T-helper 1 cell treated with Interleukin-12 subunit alpha and Interleukin-12 subunit beta and Interleukin-4 antibody, amounts not matched to agents 30 ng/mL and 1 ng/mL, for 36 hours (primary cell): ENCODE data around the gene ASH1L. TPM values are rescaled to one million over a fixed set of nuclear protein-coding genes. Genes with fewer than 3 reads are reported as not detected.
"Not testable (repeated sequence)": the region's sequence is repeated elsewhere in the genome, so short reads cannot be mapped to it uniquely, and the experiment has no call there.

Experiments
- intact Hi-C: fragments of 100-400 bp; cut with micrococcal nuclease; formaldehyde crosslinking; loops from one replicate; pipeline ENCODE4 v1.15.1; 2024
- total RNA-seq: library from RNA; stranded (reverse); gene quantifications from 2 replicates; pipeline ENCODE4 v1.2.3, GENCODE V29; 2022

Gene ASH1L
- total RNA-seq, 1 donor from 2014 or later = 55.2 TPM

- intact Hi-C loops = no loop called here
Measured at GRCh38 chr1:155342842-155343241, 219.8 kb downstream of the ASH1L start.

GRCh38 chr1:155339515-155340097 lies 223.0 kb downstream of the ASH1L start:
- intact Hi-C loops = loop anchor here (5.0 kb wide), 1 partner anchor 163 kb away; no protein-coding TSS in a partner anchor

- intact Hi-C loops = loop anchor here (5.0 kb wide), 1 partner anchor 167 kb away; no protein-coding TSS in a partner anchor
Measured at GRCh38 chr1:155334962-155335361, 227.6 kb downstream of the ASH1L start.

- intact Hi-C loops = no loop called here
Measured at GRCh38 chr1:155329980-155330598, 232.5 kb downstream of the ASH1L start.

GRCh38 chr1:155328856-155329255 lies 233.7 kb downstream of the ASH1L start:
- intact Hi-C loops = not testable (repeated sequence)

- intact Hi-C loops = no loop called here
Measured at GRCh38 chr1:155327981-155328380, 234.6 kb downstream of the ASH1L start.

GRCh38 chr1:155326631-155327037 lies 236.0 kb downstream of the ASH1L start:
- intact Hi-C loops = no loop called here

- intact Hi-C loops = no loop called here
Measured at GRCh38 chr1:155326020-155326526, 236.5 kb downstream of the ASH1L start.

GRCh38 chr1:155325603-155325893 lies 237.1 kb downstream of the ASH1L start:
- intact Hi-C loops = loop anchor here (2.0 kb wide), 1 partner anchor 131 kb away; no protein-coding TSS in a partner anchor

- intact Hi-C loops = loop anchor here (1.0 to 5.0 kb wide), 7 partner anchors 130 to 1012 kb away; partner anchors contain the start of genes ASH1L, CCT3, GON4L and SLC50A1
Measured at GRCh38 chr1:155324717-155325602, 237.6 kb downstream of the ASH1L start.

GRCh38 chr1:155324037-155324716 lies 238.4 kb downstream of the ASH1L start:
- intact Hi-C loops = loop anchor here (1.0 to 5.0 kb wide), 7 partner anchors 129 to 1013 kb away; partner anchors contain the start of genes ASH1L, CCT3, GON4L and SLC50A1

GRCh38 chr1:155323729-155324036 lies 238.9 kb downstream of the ASH1L start:
- intact Hi-C loops = loop anchor here (1.0 to 5.0 kb wide), 16 partner anchors 15 to 1014 kb away; partner anchors contain the start of genes ASH1L, CCT3, CLK2 and FDPS

- intact Hi-C loops = loop anchor here (1.0 to 5.0 kb wide), 13 partner anchors 15 to 1014 kb away; partner anchors contain the start of genes CCT3, CLK2, FDPS and GON4L
Measured at GRCh38 chr1:155322953-155323728, 239.5 kb downstream of the ASH1L start.

- intact Hi-C loops = loop anchor here (2.0 to 5.0 kb wide), 5 partner anchors 146 to 1015 kb away; partner anchors contain the start of genes CCT3, GON4L, SLC50A1 and SYT11
Measured at GRCh38 chr1:155322571-155322952, 240.0 kb downstream of the ASH1L start.

GRCh38 chr1:155321639-155322503 lies 240.7 kb downstream of the ASH1L start:
- intact Hi-C loops = loop anchor here (2.0 to 5.0 kb wide), 5 partner anchors 145 to 1015 kb away; partner anchors contain the start of genes CCT3, GON4L, SLC50A1 and SYT11

GRCh38 chr1:155320661-155321617 lies 241.7 kb downstream of the ASH1L start, which contains the start of gene RUSC1:
TSS of gene RUSC1 (plus strand) at chr1:155320894. CDS start at chr1:155321774, 880 bp downstream.
- intact Hi-C loops = loop anchor here (5.0 kb wide), 4 partner anchors 181 to 1016 kb away; partner anchors contain the start of genes CCT3, GON4L, SLC50A1 and SYT11

- intact Hi-C loops = loop anchor here (5.0 kb wide), 4 partner anchors 182 to 1017 kb away; partner anchors contain the start of genes CCT3, GON4L, SLC50A1 and SYT11
Measured at GRCh38 chr1:155320252-155320651, 242.4 kb downstream of the ASH1L start.

- intact Hi-C loops = no loop called here
Measured at GRCh38 chr1:155319536-155319935, 243.1 kb downstream of the ASH1L start.
